Measurements from ENCODE around the gene TFCP2L1.

TFCP2L1 gene

GRCh38 chr2:121191191-121192170 lies 93.5 kb downstream of the TFCP2L1 start:
- no peak for DNase-seq

- no peak for DNase-seq
These were observed 95.2 kb downstream of the TFCP2L1 start for GRCh38 chr2:121189661-121190381.

- no peak for DNase-seq
These were observed 96.0 kb downstream of the TFCP2L1 start for GRCh38 chr2:121189011-121189410.

GRCh38 chr2:121187982-121188411 lies 97.0 kb downstream of the TFCP2L1 start:
- no peak for DNase-seq

GRCh38 chr2:121187351-121187981 lies 97.5 kb downstream of the TFCP2L1 start:
- DNase-seq, result no peak

- DNase-seq, result no peak
These were observed 98.7 kb downstream of the TFCP2L1 start for GRCh38 chr2:121186261-121186660.

GRCh38 chr2:121185571-121186074 lies 99.4 kb downstream of the TFCP2L1 start:
- DNase-seq, result peak; percentile 71

GRCh38 chr2:121185111-121185510 lies 99.9 kb downstream of the TFCP2L1 start:
- no peak for DNase-seq

- DNase-seq, result no peak
These were observed 100.6 kb downstream of the TFCP2L1 start for GRCh38 chr2:121184248-121184862.

GRCh38 chr2:121182520-121182919 lies 102.5 kb downstream of the TFCP2L1 start:
- DNase-seq, result no peak

- DNase-seq, result no peak
These were observed 105.5 kb downstream of the TFCP2L1 start for GRCh38 chr2:121179467-121179866.

- no peak for DNase-seq
These were observed 106.3 kb downstream of the TFCP2L1 start for GRCh38 chr2:121178730-121179129.

- no peak for DNase-seq
These were observed 107.1 kb downstream of the TFCP2L1 start for GRCh38 chr2:121177896-121178295.

- no peak for DNase-seq
These were observed 109.7 kb downstream of the TFCP2L1 start for GRCh38 chr2:121175326-121175725.

GRCh38 chr2:121173806-121174205 lies 111.2 kb downstream of the TFCP2L1 start:
- no peak for DNase-seq

GRCh38 chr2:121173112-121173511 lies 111.9 kb downstream of the TFCP2L1 start:
- no peak for DNase-seq

GRCh38 chr2:121172456-121172855 lies 112.5 kb downstream of the TFCP2L1 start:
- DNase-seq, result no peak

GRCh38 chr2:121171625-121172119 lies 113.3 kb downstream of the TFCP2L1 start:
- DNase-seq, result no peak

- DNase-seq, result no peak
These were observed 114.4 kb downstream of the TFCP2L1 start for GRCh38 chr2:121170577-121170976.

GRCh38 chr2:121167411-121167810 lies 117.6 kb downstream of the TFCP2L1 start:
- no peak for DNase-seq
